Measurements from ENCODE around the gene SLC47A1.

DNA sequence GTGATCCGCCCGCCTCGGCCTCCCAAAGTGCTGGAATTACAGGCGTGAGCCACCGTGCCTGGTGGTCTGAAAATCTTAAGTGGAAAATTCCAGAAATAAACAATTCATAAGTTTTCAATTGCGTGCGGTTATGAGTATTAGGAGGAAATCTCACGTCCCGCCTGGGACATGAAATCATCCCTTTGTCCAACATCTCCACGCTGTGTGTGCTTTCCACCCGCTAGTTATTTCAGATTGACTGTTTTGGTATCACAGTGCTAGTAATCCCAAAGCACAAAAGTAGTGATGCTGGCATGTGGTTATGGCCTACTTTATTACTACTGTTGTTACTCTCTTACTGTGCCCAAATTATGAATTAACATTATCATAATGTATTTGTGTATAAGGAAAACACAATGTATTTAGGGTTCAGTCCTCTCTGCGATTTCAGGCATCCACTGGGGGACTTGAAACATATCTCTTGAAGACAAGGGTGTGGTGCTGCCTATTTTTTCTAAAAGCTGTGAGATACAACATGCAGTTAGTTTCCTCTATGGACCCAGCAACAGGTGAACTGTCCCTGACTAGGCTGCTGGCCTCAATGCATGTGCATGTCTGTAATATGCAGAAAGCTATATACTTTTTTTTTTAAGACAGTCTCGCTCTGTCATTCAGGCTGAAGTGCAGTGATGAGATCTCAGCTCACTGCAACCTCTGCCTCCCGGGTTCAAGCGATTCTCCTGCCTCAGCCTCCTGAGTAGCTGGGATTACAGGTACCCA, 32.3 kb downstream of the SLC47A1 start:
- TF ChIP-seq TAF1 (IDR thresholded peaks at IDR 0.05; ENCODE audit: borderline replicate concordance, low read depth, low read length) (no peak), POLR2AphosphoS5 (IDR thresholded peaks at IDR 0.05; ENCODE audit: low read depth, low read length) (no peak), POLR2A (IDR thresholded peaks at IDR 0.05; ENCODE audit: low read depth, low read length) (no peak)
